ENCODE measurements around the gene XXYLT1. TPM values are rescaled to one million over a fixed set of nuclear protein-coding genes. Genes with fewer than 3 reads are reported as not detected.

The XXYLT1 gene
- total RNA-seq, 4 donors from 2014 or later = 5.4 to 18.2 (median 6.9) TPM

GRCh38 chr3:195063581-195064193 lies 207.3 kb downstream of the XXYLT1 start:
- H3K27ac ChIP-seq = no peak overlapping the region
- H3K36me3 ChIP-seq = no peaks in the 10 kb centered on the region
- no peak for TF ChIP-seq POLR2A (IDR thresholded peaks at IDR 0.05)
- TF ChIP-seq, protein P1, sequence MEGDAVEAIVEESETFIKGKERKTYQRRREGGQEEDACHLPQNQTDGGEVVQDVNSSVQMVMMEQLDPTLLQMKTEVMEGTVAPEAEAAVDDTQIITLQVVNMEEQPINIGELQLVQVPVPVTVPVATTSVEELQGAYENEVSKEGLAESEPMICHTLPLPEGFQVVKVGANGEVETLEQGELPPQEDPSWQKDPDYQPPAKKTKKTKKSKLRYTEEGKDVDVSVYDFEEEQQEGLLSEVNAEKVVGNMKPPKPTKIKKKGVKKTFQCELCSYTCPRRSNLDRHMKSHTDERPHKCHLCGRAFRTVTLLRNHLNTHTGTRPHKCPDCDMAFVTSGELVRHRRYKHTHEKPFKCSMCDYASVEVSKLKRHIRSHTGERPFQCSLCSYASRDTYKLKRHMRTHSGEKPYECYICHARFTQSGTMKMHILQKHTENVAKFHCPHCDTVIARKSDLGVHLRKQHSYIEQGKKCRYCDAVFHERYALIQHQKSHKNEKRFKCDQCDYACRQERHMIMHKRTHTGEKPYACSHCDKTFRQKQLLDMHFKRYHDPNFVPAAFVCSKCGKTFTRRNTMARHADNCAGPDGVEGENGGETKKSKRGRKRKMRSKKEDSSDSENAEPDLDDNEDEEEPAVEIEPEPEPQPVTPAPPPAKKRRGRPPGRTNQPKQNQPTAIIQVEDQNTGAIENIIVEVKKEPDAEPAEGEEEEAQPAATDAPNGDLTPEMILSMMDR (IDR thresholded peaks at IDR 0.05) = no peak
- peaks cover 0 to 5% (median 0%) of the 10 kb centered on the region in 4 donors for H3K4me1 ChIP-seq
- no peak overlapping the region for H3K4me3 ChIP-seq
- no peak for DNase-seq
- no peaks in the 10 kb centered on the region for H3K9me3 ChIP-seq
- no peaks in the 10 kb centered on the region for H3K27me3 ChIP-seq

GRCh38 chr3:195062866-195063540 lies 208.0 kb downstream of the XXYLT1 start:
- Histone ChIP-seq H3K4me3 (no peak overlapping the region), H3K27ac (no peak overlapping the region), H3K36me3 (no peaks in the 10 kb centered on the region), H3K4me1 (peaks cover 0 to 5% (median 0%) of the 10 kb centered on the region in 4 donors), H3K27me3 (no peaks in the 10 kb centered on the region), H3K9me3 (no peaks in the 10 kb centered on the region)
- TF ChIP-seq, protein P1 (IDR thresholded peaks at IDR 0.05) = no peak
- DNase-seq = peak in 1 of 3 donors; percentile 40

DNA sequence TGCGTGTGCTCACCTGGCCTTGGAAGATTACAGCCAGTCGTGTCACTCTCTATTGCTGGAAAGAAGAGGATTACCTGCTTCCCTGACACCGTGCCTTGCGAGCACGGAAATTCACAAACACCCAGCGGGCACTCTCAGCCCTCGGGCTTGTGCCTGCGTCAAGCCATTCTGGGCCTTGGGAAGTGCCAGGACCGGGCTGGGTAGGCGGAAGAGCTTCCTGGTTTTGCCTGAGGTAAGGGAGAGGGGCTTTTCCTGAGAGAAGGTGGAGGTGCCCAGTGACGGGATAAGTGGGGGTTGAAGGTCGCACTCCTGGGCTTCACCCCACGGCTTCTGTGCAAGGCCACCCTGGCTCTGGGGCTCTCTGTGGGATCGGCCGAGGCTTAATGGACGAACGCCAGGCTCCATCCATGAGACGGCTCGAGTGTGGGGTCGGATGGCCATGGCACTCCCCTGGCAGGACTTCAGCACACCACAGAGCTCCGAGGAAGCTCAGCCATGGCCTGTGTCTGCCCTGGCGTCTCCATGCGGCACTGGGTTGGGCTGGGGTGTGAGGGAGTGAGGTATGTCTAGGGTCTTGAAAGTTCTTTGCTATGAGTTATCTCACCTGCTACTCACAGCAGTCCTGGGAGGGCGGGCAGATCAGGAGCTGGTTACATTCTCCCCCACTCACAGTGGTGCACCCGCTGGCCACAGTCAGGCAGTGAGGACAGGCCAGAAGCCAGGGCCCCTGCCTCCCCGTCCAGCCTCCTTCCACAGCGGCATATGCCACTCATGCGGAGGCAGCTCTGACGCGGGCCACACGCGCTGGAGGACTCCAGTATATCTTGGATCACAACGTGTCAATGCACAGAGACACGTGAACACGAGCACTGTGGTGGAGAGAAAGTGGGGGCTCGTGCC lies 209.0 kb downstream of the XXYLT1 start:
- Histone ChIP-seq H3K36me3 (no peaks in the 10 kb centered on the region), H3K4me3 (no peak overlapping the region), H3K27ac (no peak overlapping the region), H3K27me3 (no peaks in the 10 kb centered on the region), H3K9me3 (no peaks in the 10 kb centered on the region), H3K4me1 (peaks cover 0 to 5% (median 0%) of the 10 kb centered on the region in 4 donors)
- TF ChIP-seq, protein P1 (IDR thresholded peaks at IDR 0.05) = no peak
- TF ChIP-seq POLR2A (IDR thresholded peaks at IDR 0.05) = no peak
- DNase-seq = peak in 2 of 3 donors; percentile 40 to 41

DNA sequence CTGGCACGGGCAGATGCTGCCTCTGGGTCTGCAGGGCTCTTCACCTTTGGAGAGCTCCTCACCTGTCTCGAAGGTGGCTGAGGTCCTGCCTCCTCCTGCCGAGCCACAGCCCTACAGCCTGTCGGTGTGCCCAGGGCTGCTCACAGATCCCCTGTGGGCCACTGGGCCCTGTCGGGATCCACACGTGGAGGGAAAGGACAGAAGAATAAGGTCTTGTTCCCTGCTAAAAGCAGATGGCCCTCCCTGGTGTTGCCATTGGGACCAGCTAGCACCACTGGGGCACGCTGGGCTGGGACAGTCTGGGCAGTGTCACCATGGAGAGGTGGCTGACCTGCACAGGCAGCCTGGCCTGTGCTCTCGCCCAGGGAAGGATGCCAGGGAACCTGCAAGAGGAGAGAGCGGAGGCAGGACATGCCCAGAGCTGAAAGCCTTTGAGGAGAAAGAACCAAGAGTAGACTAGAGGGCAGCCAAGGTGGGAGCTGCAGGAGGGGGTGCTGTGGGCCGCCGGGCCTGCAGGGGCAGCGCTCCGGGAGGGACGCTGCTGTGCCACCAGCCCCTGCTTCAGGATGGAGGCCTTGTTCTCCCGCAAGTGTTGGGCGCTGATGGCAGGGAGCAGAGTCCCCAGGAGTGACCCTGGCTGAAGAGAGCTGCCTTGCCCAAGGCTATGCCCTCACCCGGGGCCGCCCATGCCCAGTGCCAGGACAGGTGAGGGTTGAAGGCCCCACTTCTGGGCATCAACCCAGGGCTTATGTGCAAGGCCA lies 210.2 kb downstream of the XXYLT1 start:
- DNase-seq = peak in 1 of 3 donors; percentile 36

GRCh38 chr3:195060217-195060481 lies 210.8 kb downstream of the XXYLT1 start:
- Histone ChIP-seq H3K27me3 (no peaks in the 10 kb centered on the region), H3K4me3 (no peak overlapping the region), H3K36me3 (no peaks in the 10 kb centered on the region), H3K27ac (no peak overlapping the region), H3K4me1 (peaks cover 0 to 5% (median 0%) of the 10 kb centered on the region in 4 donors), H3K9me3 (no peaks in the 10 kb centered on the region)
- no peak for DNase-seq
- TF ChIP-seq POLR2A (IDR thresholded peaks at IDR 0.05) = no peak
- TF ChIP-seq, protein P1 (IDR thresholded peaks at IDR 0.05) = no peak

More for the DNA sequence above, 210.2 kb downstream of the XXYLT1 start:
- Histone ChIP-seq H3K27ac (no peak overlapping the region), H3K36me3 (no peaks in the 10 kb centered on the region), H3K4me1 (peaks cover 0 to 5% (median 0%) of the 10 kb centered on the region in 4 donors), H3K4me3 (no peak overlapping the region), H3K9me3 (no peaks in the 10 kb centered on the region), H3K27me3 (no peaks in the 10 kb centered on the region)
- TF ChIP-seq, protein P1 (IDR thresholded peaks at IDR 0.05) = no peak
- no peak for TF ChIP-seq POLR2A (IDR thresholded peaks at IDR 0.05)
